Smooth muscle cell (in vitro differentiated cells): Measurements from ENCODE around the gene LUC7L3. TPM values are rescaled to one million over a fixed set of nuclear protein-coding genes. Genes with fewer than 3 reads are reported as not detected.

ENCODE experiments used
- DNase-seq: peaks from one replicate; lab custom pipeline; 2025; ENCODE audit not compliant: unreplicated experiment; lab: John Stamatoyannopoulos, UW
- H2AFZ ChIP-seq: fragments of 200-600 bp; sonication (generic); 2 replicates; pipeline ENCODE4 v1.6.0; 2016; ENCODE audit warnings: antibody characterized with exemption, low read depth, mild to moderate bottlenecking
- H3F3A ChIP-seq: fragments of 200-600 bp; sonication (generic); 2 replicates; pipeline ENCODE4 v1.6.0; 2017; ENCODE audit warnings: antibody characterized with exemption, low read depth
- H3K27ac ChIP-seq: fragments of 200-600 bp; sonication (generic); 2 replicates; pipeline ENCODE4 v1.5.1; 2016; ENCODE audit warnings: low read depth, mild to moderate bottlenecking
- H3K27me3 ChIP-seq: fragments of 200-600 bp; sonication (generic); 2 replicates; pipeline ENCODE4 v1.6.1; 2016; ENCODE audit warnings: low read depth, mild to moderate bottlenecking
- H3K36me3 ChIP-seq: fragments of 200-600 bp; sonication (generic); 2 replicates; pipeline ENCODE4 v1.5.1; 2016; ENCODE audit warnings: low read depth
- H3K4me1 ChIP-seq: fragments of 200-600 bp; sonication (generic); 2 replicates; pipeline ENCODE4 v1.5.1; 2016; ENCODE audit warnings: low read depth
- H3K4me2 ChIP-seq: fragments of 200-600 bp; sonication (generic); 2 replicates; pipeline ENCODE4 v1.6.0; 2016; ENCODE audit warnings: mild to moderate bottlenecking
- H3K4me3 ChIP-seq: fragments of 200-600 bp; sonication (generic); 2 replicates; pipeline ENCODE4 v1.5.1; 2016; ENCODE audit warnings: mild to moderate bottlenecking
- H3K79me2 ChIP-seq: fragments of 200-600 bp; sonication (generic); 2 replicates; pipeline ENCODE4 v1.6.0; 2016; ENCODE audit warnings: low read depth, mild to moderate bottlenecking
- H3K9ac ChIP-seq: fragments of 200-600 bp; sonication (generic); 2 replicates; pipeline ENCODE4 v1.6.0; 2016; ENCODE audit warnings: low read depth
- H3K9me3 ChIP-seq: fragments of 200-600 bp; sonication (generic); replicated peaks from 2 replicates; pipeline ENCODE4 v1.5.1; 2016; ENCODE audit warnings: low read depth
- H4K20me1 ChIP-seq: fragments of 200-600 bp; sonication (generic); 2 replicates; pipeline ENCODE4 v1.6.0; 2016; ENCODE audit warnings: low read depth
- CTCF ChIP-seq: fragments of 200-600 bp; sonication (generic); IDR thresholded peaks from 2 replicates; pipeline ENCODE4 v1.5.1; 2017; ENCODE audit warnings: borderline replicate concordance, mild to moderate bottlenecking, antibody characterized with exemption; ENCODE audit not compliant: insufficient read depth, poor library complexity, severe bottlenecking
- WGBS: methylation state at CpG from one replicate; pipeline ENCODE4 v1.1.7; 2016; ENCODE audit warnings: low lambda C conversion rate; 5-methylcytosine and 5-hydroxymethylcytosine counted together
- polyA plus RNA-seq: library from polyadenylated mRNA; unstranded; fragments of >200 nt; fragmentation: Nextera tagmentation; extraction: Ambion mirVana; gene quantifications from 2 replicates; pipeline ENCODE4 v1.2.1, GENCODE V29; 2016
- total RNA-seq: library from RNA; depleted of rRNA; stranded (reverse); fragments of >200 nt; gene quantifications from 2 replicates; pipeline ENCODE4 v1.2.3, GENCODE V29; 2014

The LUC7L3 gene
- total and polyA plus RNA-seq, 2 experiments from 2014 or later: 75.9 to 77.8 TPM

GRCh38 chr17:50687200-50688066 lies 32.0 kb upstream of the LUC7L3 start:
- Histone ChIP-seq H3K27me3 (no peaks in the 10 kb centered on the region), H2AFZ (no peak overlapping the region), H3K36me3 (no peaks in the 10 kb centered on the region), H4K20me1 (no peaks in the 10 kb centered on the region), H3K4me2 (no peak overlapping the region), H3F3A (peaks cover 6% of the 10 kb centered on the region), H3K9me3 (no peaks in the 10 kb centered on the region), H3K4me1 (peaks cover 43% of the 10 kb centered on the region), H3K27ac (no peak overlapping the region), H3K79me2 (no peaks in the 10 kb centered on the region), H3K9ac (no peak overlapping the region), H3K4me3 (no peak overlapping the region)
- 71% methylated on average over 12 of the region's 16 CpGs for WGBS
- no peak for DNase-seq
- TF ChIP-seq CTCF: no peak

- peaks cover 6% of the 10 kb centered on the region for H3F3A ChIP-seq
- no peak overlapping the region for H3K4me2 ChIP-seq
- WGBS: 95% methylated on average over 3 of the region's 3 CpGs
- no peak overlapping the region for H3K27ac ChIP-seq
- no peak overlapping the region for H3K9ac ChIP-seq
- H3K36me3 ChIP-seq: no peaks in the 10 kb centered on the region
- DNase-seq: no peak
- no peak overlapping the region for H3K4me3 ChIP-seq
- H2AFZ ChIP-seq: no peak overlapping the region
- peaks cover 43% of the 10 kb centered on the region for H3K4me1 ChIP-seq
- no peaks in the 10 kb centered on the region for H3K9me3 ChIP-seq
- no peak for TF ChIP-seq CTCF
- no peaks in the 10 kb centered on the region for H3K79me2 ChIP-seq
- no peaks in the 10 kb centered on the region for H3K27me3 ChIP-seq
- no peaks in the 10 kb centered on the region for H4K20me1 ChIP-seq
Measured at GRCh38 chr17:50688245-50688644, 31.2 kb upstream of the LUC7L3 start.

- Histone ChIP-seq H3K27me3 (no peaks in the 10 kb centered on the region), H3K79me2 (no peaks in the 10 kb centered on the region), H4K20me1 (no peaks in the 10 kb centered on the region), H3K4me2 (no peak overlapping the region), H3K9ac (no peak overlapping the region), H2AFZ (no peak overlapping the region), H3K4me3 (no peak overlapping the region), H3K36me3 (no peaks in the 10 kb centered on the region), H3K27ac (no peak overlapping the region), H3F3A (peaks cover 14% of the 10 kb centered on the region), H3K9me3 (no peaks in the 10 kb centered on the region), H3K4me1 (peaks cover 39% of the 10 kb centered on the region)
- no peak for TF ChIP-seq CTCF
- DNase-seq: no peak
- 42% methylated on average over 4 of the region's 4 CpGs for WGBS
Measured at GRCh38 chr17:50689251-50689650, 30.2 kb upstream of the LUC7L3 start.
